ENCODE data around the gene MDFI. TPM values are rescaled to one million over a fixed set of nuclear protein-coding genes. Genes with fewer than 3 reads are reported as not detected.

Gene MDFI
- total RNA-seq, result 0.55 TPM in 1 of 2 replicates, not detected in the other

DNA sequence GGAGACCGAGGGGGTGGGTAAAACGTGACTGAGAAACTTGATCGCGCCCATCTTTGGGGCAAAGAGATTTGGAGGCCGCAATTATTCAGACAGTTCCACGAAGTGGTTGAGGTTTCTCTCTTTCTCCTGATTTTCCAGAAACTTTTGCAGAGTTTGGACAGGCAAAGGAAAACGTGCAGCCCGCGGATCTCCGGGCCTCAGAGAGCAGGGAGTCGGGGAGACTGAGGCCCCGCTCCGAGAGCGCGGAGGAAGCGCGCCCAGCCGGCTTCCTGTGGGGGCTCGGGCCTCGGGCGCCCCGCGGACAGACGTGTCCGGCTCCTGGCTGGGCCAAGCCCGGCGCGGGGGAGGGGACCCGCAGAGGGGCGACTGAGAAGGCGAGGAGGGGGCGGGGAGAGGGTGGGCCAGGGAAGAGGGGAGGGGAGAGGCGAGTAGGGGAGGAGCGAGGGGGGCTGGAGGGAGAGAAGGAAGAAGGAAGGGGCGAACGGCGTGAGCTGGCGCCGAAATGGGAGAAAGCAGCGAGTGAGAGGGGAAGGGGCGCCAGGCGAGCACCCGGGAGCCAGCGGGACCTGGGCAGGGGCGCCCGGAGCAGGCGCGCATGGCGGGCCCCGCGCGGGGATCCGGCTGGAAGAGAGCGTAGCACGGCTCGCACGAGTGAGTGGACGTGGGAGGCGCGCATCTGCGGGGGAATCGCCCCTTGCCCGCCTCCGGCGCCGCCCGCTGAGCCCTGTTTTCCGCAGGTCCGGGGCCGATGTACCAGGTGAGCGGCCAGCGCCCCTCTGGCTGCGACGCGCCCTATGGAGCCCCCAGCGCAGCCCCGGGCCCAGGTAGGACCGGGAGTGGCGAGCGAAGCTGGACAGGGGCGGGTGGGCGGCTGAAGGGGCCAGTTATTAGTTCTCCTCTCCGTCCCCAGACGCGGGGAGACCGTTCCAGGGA lies at the start of gene MDFI:
TSS of gene MDFI (plus strand) at position 467 of the 933 bp plus-strand sequence. CDS start at position 749, 282 bp downstream.

Other genes starting within 250 kb of the MDFI start
- gene FOXP4, start 92.1 kb upstream of the MDFI start, total RNA-seq, result 1.3 and 2.0 TPM in 2 replicates
- gene TFEB, start 97.1 kb downstream of the MDFI start, total RNA-seq, result 1.8 and 2.6 TPM in 2 replicates
- gene PGC, start 108.9 kb downstream of the MDFI start, total RNA-seq, result not detected in 2 replicates
- 0.83 and 0.85 TPM in 2 replicates for gene FRS3, start 141.4 kb downstream of the MDFI start, total RNA-seq
- not detected in 2 replicates for gene PRICKLE4, start 142.3 kb downstream of the MDFI start, total RNA-seq
- gene TOMM6, start 149.2 kb downstream of the MDFI start, total RNA-seq, result 49.6 and 59.4 TPM in 2 replicates

All from smooth muscle cell of bladder (primary cell).